Fibroblast of upper back skin (primary cell): ENCODE results near the gene NECTIN3.
A peak's percentile ranks its signal among the peaks of the same experiment; 100 is the strongest.

Source experiments
- DNase-seq: peaks from one replicate; pipeline ENCODE4 v3.0.0-alpha.2; 2013

NECTIN3 gene

GRCh38 chr3:111087924-111088469 lies 16.4 kb downstream of the NECTIN3 start:
- no peak for DNase-seq

- no peak for DNase-seq
Measured at GRCh38 chr3:111096487-111097209, 25.0 kb downstream of the NECTIN3 start.

- DNase-seq, result peak; percentile 56
Measured at GRCh38 chr3:111103807-111104206, 32.2 kb downstream of the NECTIN3 start.

- DNase-seq, result no peak
Measured at GRCh38 chr3:111106993-111107661, 35.5 kb downstream of the NECTIN3 start.

GRCh38 chr3:111107662-111108035 lies 36.0 kb downstream of the NECTIN3 start:
- no peak for DNase-seq

- no peak for DNase-seq
Measured at GRCh38 chr3:111112913-111113312, 41.3 kb downstream of the NECTIN3 start.

GRCh38 chr3:111128884-111129283 lies 57.3 kb downstream of the NECTIN3 start:
- peak; percentile 6 for DNase-seq

- DNase-seq, result no peak
Measured at GRCh38 chr3:111130827-111131226, 59.2 kb downstream of the NECTIN3 start.

GRCh38 chr3:111134302-111134701 lies 62.7 kb downstream of the NECTIN3 start:
- DNase-seq, result no peak

GRCh38 chr3:111151438-111151837 lies 79.8 kb downstream of the NECTIN3 start:
- DNase-seq, result peak; percentile 81

GRCh38 chr3:111152496-111152895 lies 80.9 kb downstream of the NECTIN3 start:
- peak; percentile 53 for DNase-seq

GRCh38 chr3:111156517-111156916 lies 84.9 kb downstream of the NECTIN3 start:
- no peak for DNase-seq

GRCh38 chr3:111159391-111159790 lies 87.8 kb downstream of the NECTIN3 start:
- DNase-seq, result peak; percentile 34

GRCh38 chr3:111164621-111165020 lies 93.0 kb downstream of the NECTIN3 start:
- no peak for DNase-seq

- no peak for DNase-seq
Measured at GRCh38 chr3:111165411-111165810, 93.8 kb downstream of the NECTIN3 start.

GRCh38 chr3:111173328-111173900 lies 101.8 kb downstream of the NECTIN3 start:
- peak; percentile 64 for DNase-seq

GRCh38 chr3:111173906-111174305 lies 102.3 kb downstream of the NECTIN3 start:
- DNase-seq, result no peak

- no peak for DNase-seq
Measured at GRCh38 chr3:111190518-111190917, 118.9 kb downstream of the NECTIN3 start.

- DNase-seq, result no peak
Measured at GRCh38 chr3:111193472-111193871, 121.9 kb downstream of the NECTIN3 start.

- DNase-seq, result no peak
Measured at GRCh38 chr3:111194048-111194447, 122.4 kb downstream of the NECTIN3 start.

- no peak for DNase-seq
Measured at GRCh38 chr3:111197485-111197884, 125.9 kb downstream of the NECTIN3 start.

GRCh38 chr3:111200027-111200426 lies 128.4 kb downstream of the NECTIN3 start:
- peak; percentile 14 for DNase-seq

GRCh38 chr3:111210003-111210711 lies 138.5 kb downstream of the NECTIN3 start:
- peak; percentile 85 for DNase-seq
